ENCODE data around the gene RPL13A. TPM values are rescaled to one million over a fixed set of nuclear protein-coding genes. Genes with fewer than 3 reads are reported as not detected.
A peak's percentile ranks its signal among the peaks of the same experiment; 100 is the strongest.
"Not testable (repeated sequence)": the region's sequence is repeated elsewhere in the genome, so short reads cannot be mapped to it uniquely, and the experiment has no call there.

The RPL13A gene
- total RNA-seq, 8 experiments from 2014 or later, result 2,225 to 4,117 (median 3,221) TPM

- Histone ChIP-seq H3K4me3 (no peak overlapping the region), H3K27ac (no peak overlapping the region), H3K4me1 (replicated peaks in 1 of 2) (no peaks in the 10 kb centered on the region)
- 100% methylated on average over 2 of the region's 37 CpGs; no CpG with 5 or more reads in 9 of the 10 experiments for WGBS, 10 experiments
- ATAC-seq (replicated peaks in 6 of 8), result peak in 1 of 8 experiments; percentile 13
- in situ Hi-C loops (cut with MboI; ENCODE audit: low pct_unique_long_range_greater_than_20kb in 2 of 9, low sequenced_read_pairs in 9 of 9, unreplicated experiment in 9 of 9), result no loop called here
These were observed 25.8 kb upstream of the RPL13A start for GRCh38 chr19:49461656-49462055.

- no CpG with 5 or more reads among the region's 12 CpGs for WGBS, 10 experiments
- ATAC-seq (replicated peaks in 6 of 8), result no peak
- in situ Hi-C loops (cut with MboI; ENCODE audit: low pct_unique_long_range_greater_than_20kb in 2 of 9, low sequenced_read_pairs in 9 of 9, unreplicated experiment in 9 of 9), result no loop called here
- Histone ChIP-seq H3K4me3 (no peak overlapping the region), H3K27ac (no peak overlapping the region), H3K4me1 (replicated peaks in 1 of 2) (no peaks in the 10 kb centered on the region)
These were observed 24.9 kb upstream of the RPL13A start for GRCh38 chr19:49462492-49462891.

- H3K4me1 ChIP-seq (replicated peaks in 1 of 2), result no peaks in the 10 kb centered on the region
- no peak overlapping the region for H3K4me3 ChIP-seq
- H3K27ac ChIP-seq, result no peak overlapping the region
- in situ Hi-C loops (cut with MboI; ENCODE audit: low pct_unique_long_range_greater_than_20kb in 2 of 9, low sequenced_read_pairs in 9 of 9, unreplicated experiment in 9 of 9), result no loop called here
- 60 to 93% methylated on average over 1 to 3 of the region's 39 CpGs; no CpG with 5 or more reads in 8 of the 10 experiments for WGBS, 10 experiments
- peak in 4 of 8 experiments; percentile 6 to 22 (median 15) for ATAC-seq (replicated peaks in 6 of 8)
These were observed 23.3 kb upstream of the RPL13A start for GRCh38 chr19:49463960-49464740.

GRCh38 chr19:49465371-49465770 lies 22.0 kb upstream of the RPL13A start:
- H3K4me1 ChIP-seq (replicated peaks in 1 of 2), result no peaks in the 10 kb centered on the region
- WGBS, 10 experiments, result 82 to 100% (median 100%) methylated on average over 1 to 2 of the region's 3 CpGs; no CpG with 5 or more reads in 5 of the 10 experiments
- ATAC-seq (replicated peaks in 6 of 8), result peak in 2 of 8 experiments; percentile 6
- H3K4me3 ChIP-seq, result no peak overlapping the region
- in situ Hi-C loops (cut with MboI; ENCODE audit: low pct_unique_long_range_greater_than_20kb in 2 of 9, low sequenced_read_pairs in 9 of 9, unreplicated experiment in 9 of 9), result no loop called here
- no peak overlapping the region for H3K27ac ChIP-seq

GRCh38 chr19:49468199-49468598 lies 19.2 kb upstream of the RPL13A start:
- Histone ChIP-seq H3K27ac (no peak overlapping the region), H3K4me1 (replicated peaks in 1 of 2) (no peaks in the 10 kb centered on the region), H3K4me3 (no peak overlapping the region)
- ATAC-seq (replicated peaks in 6 of 8), result peak in 2 of 8 experiments; percentile 3 to 5
- in situ Hi-C loops (cut with MboI; ENCODE audit: low pct_unique_long_range_greater_than_20kb in 2 of 9, low sequenced_read_pairs in 9 of 9, unreplicated experiment in 9 of 9), result no loop called here
- WGBS, 10 experiments, result 74 to 100% (median 84%) methylated on average over 1 to 3 of the region's 19 CpGs; no CpG with 5 or more reads in 6 of the 10 experiments

- in situ Hi-C loops (cut with MboI; ENCODE audit: low pct_unique_long_range_greater_than_20kb in 2 of 9, low sequenced_read_pairs in 9 of 9, unreplicated experiment in 9 of 9), result no loop called here
- Histone ChIP-seq H3K4me3 (no peak overlapping the region), H3K4me1 (replicated peaks in 1 of 2) (no peaks in the 10 kb centered on the region), H3K27ac (no peak overlapping the region)
- ATAC-seq (replicated peaks in 6 of 8), result peak in 7 of 8 experiments; percentile 10 to 95 (median 28)
- WGBS, 10 experiments, result 3 to 100% (median 75%) methylated on average over 2 to 7 of the region's 15 CpGs; no CpG with 5 or more reads in 3 of the 10 experiments
These were observed 18.5 kb upstream of the RPL13A start for GRCh38 chr19:49468746-49469447.

- no peak for ATAC-seq (replicated peaks in 6 of 8)
- no peak overlapping the region for H3K4me3 ChIP-seq
- no peak overlapping the region for H3K27ac ChIP-seq
- in situ Hi-C loops (cut with MboI; ENCODE audit: low pct_unique_long_range_greater_than_20kb in 2 of 9, low sequenced_read_pairs in 9 of 9, unreplicated experiment in 9 of 9), result no loop called here
- 50 to 92% (median 81%) methylated on average over 1 to 11 of the region's 25 CpGs; no CpG with 5 or more reads in 3 of the 10 experiments for WGBS, 10 experiments
- no peaks in the 10 kb centered on the region for H3K4me1 ChIP-seq (replicated peaks in 1 of 2)
These were observed 17.4 kb upstream of the RPL13A start for GRCh38 chr19:49469828-49470614.

GRCh38 chr19:49470615-49470978 lies 16.8 kb upstream of the RPL13A start:
- Histone ChIP-seq H3K4me1 (replicated peaks in 1 of 2) (no peaks in the 10 kb centered on the region), H3K4me3 (no peak overlapping the region), H3K27ac (no peak overlapping the region)
- no peak for ATAC-seq (replicated peaks in 6 of 8)
- 69 to 100% (median 92%) methylated on average over 2 to 6 of the region's 8 CpGs; no CpG with 5 or more reads in 6 of the 10 experiments for WGBS, 10 experiments
- in situ Hi-C loops (cut with MboI; ENCODE audit: low pct_unique_long_range_greater_than_20kb in 2 of 9, low sequenced_read_pairs in 9 of 9, unreplicated experiment in 9 of 9), result no loop called here

- WGBS, 10 experiments, result 10 to 100% (median 64%) methylated on average over 1 to 7 of the region's 9 CpGs; no CpG with 5 or more reads in 2 of the 10 experiments
- no peak for ATAC-seq (replicated peaks in 6 of 8)
- no peaks in the 10 kb centered on the region for H3K4me1 ChIP-seq (replicated peaks in 1 of 2)
- in situ Hi-C loops (cut with MboI; ENCODE audit: low pct_unique_long_range_greater_than_20kb in 2 of 9, low sequenced_read_pairs in 9 of 9, unreplicated experiment in 9 of 9), result no loop called here
- no peak overlapping the region for H3K4me3 ChIP-seq
- H3K27ac ChIP-seq, result no peak overlapping the region
These were observed 14.5 kb upstream of the RPL13A start for GRCh38 chr19:49472936-49473335.

GRCh38 chr19:49473501-49473867 lies 13.9 kb upstream of the RPL13A start:
- in situ Hi-C loops (cut with MboI; ENCODE audit: low pct_unique_long_range_greater_than_20kb in 2 of 9, low sequenced_read_pairs in 9 of 9, unreplicated experiment in 9 of 9), result not testable (repeated sequence)

GRCh38 chr19:49473868-49474541 lies 13.4 kb upstream of the RPL13A start, which contains the start of gene FLT3LG:
Gene FLT3LG (plus strand): TSS chr19:49474215. CDS start chr19:49474640, 425 bp downstream.
- no peaks in the 10 kb centered on the region for H3K4me1 ChIP-seq (replicated peaks in 1 of 2)
- H3K27ac ChIP-seq, result no peak within 1 kb of the TSS
- H3K4me3 ChIP-seq, result peak within 1 kb of the TSS in 1 of 5 donors; percentile 6
- 0 to 20% methylated on average over 2 to 7 of the region's 33 CpGs; no CpG with 5 or more reads in 8 of the 10 experiments for WGBS, 10 experiments
- in situ Hi-C loops (cut with MboI; ENCODE audit: low pct_unique_long_range_greater_than_20kb in 2 of 9, low sequenced_read_pairs in 9 of 9, unreplicated experiment in 9 of 9), result no loop called here
- ATAC-seq (replicated peaks in 6 of 8), result peak; percentile 5 to 70 (median 23)

More at GRCh38 chr19:49473501-49473867, 13.9 kb upstream of the RPL13A start:
- H3K4me1 ChIP-seq (replicated peaks in 1 of 2); H3K4me3 ChIP-seq; H3K27ac ChIP-seq; ATAC-seq (replicated peaks in 6 of 8): not testable (repeated sequence)
- 36 to 100% (median 81%) methylated on average over 1 to 5 of the region's 9 CpGs; no CpG with 5 or more reads in 7 of the 10 experiments for WGBS, 10 experiments

- Histone ChIP-seq H3K4me3 (no peak overlapping the region), H3K27ac (no peak overlapping the region), H3K4me1 (replicated peaks in 1 of 2) (no peaks in the 10 kb centered on the region)
- in situ Hi-C loops (cut with MboI; ENCODE audit: low pct_unique_long_range_greater_than_20kb in 2 of 9, low sequenced_read_pairs in 9 of 9, unreplicated experiment in 9 of 9), result no loop called here
- ATAC-seq (replicated peaks in 6 of 8), result peak in 1 of 8 experiments; percentile 3
- WGBS, 10 experiments, result no CpG with 5 or more reads among the region's 11 CpGs
These were observed 12.9 kb upstream of the RPL13A start for GRCh38 chr19:49474542-49474924.

Data from motor neuron (in vitro differentiated cells).